NCI-H128 (cell line): ENCODE measurements around the gene SH3GLB1.

Source experiments
- DNase-seq: peaks from one replicate; lab custom pipeline; 2025; ENCODE audit not compliant: unreplicated experiment; lab: John Stamatoyannopoulos, UW

The SH3GLB1 gene

GRCh38 chr1:86773341-86774288, 69.2 kb downstream of the SH3GLB1 start:
- DNase-seq, result no peak

- DNase-seq, result peak; percentile 76
Observed at GRCh38 chr1:86774305-86775295, 70.2 kb downstream of the SH3GLB1 start.

GRCh38 chr1:86775395-86775794, 71.0 kb downstream of the SH3GLB1 start:
- DNase-seq, result no peak

GRCh38 chr1:86776108-86776507, 71.7 kb downstream of the SH3GLB1 start:
- DNase-seq, result no peak

- no peak for DNase-seq
Observed at GRCh38 chr1:86778569-86779239, 74.3 kb downstream of the SH3GLB1 start.

- DNase-seq, result peak; percentile 11
Observed at GRCh38 chr1:86779308-86780191, 75.2 kb downstream of the SH3GLB1 start.

GRCh38 chr1:86782482-86782881, 78.1 kb downstream of the SH3GLB1 start:
- DNase-seq, result no peak

- DNase-seq, result no peak
Observed at GRCh38 chr1:86787621-86788020, 83.2 kb downstream of the SH3GLB1 start.

GRCh38 chr1:86788300-86789206, 84.2 kb downstream of the SH3GLB1 start:
- DNase-seq, result no peak

GRCh38 chr1:86795316-86795715, 90.9 kb downstream of the SH3GLB1 start:
- no peak for DNase-seq
